Calu3 (cell line): ENCODE measurements around the gene GABRB1. TPM values are rescaled to one million over a fixed set of nuclear protein-coding genes. Genes with fewer than 3 reads are reported as not detected.

ENCODE experiments used
- BruUV-seq: library from RNA; stranded (reverse); fragments of 400-500 nt; replicated peaks from 2 replicates; lab custom pipeline; 2021; lab: Mats Ljungman, UMichigan
- CTCF ChIA-PET: fragments of 300-600 bp; sonication (Branson Sonifier 250); formaldehyde crosslinking; loops from one replicate; lab custom pipeline; 2022; ENCODE audit warnings: antibody characterized with exemption; lab: Charles Lee
- DNase-seq: peaks from one replicate; pipeline ENCODE4 v3.0.0; 2022
- H3K27ac Mint-ChIP-seq: one replicate; pipeline ENCODE4 v1.8.0; 2022; ENCODE audit warnings: mixed read lengths; ENCODE audit not compliant: unreplicated experiment
- H3K27me3 Mint-ChIP-seq: one replicate; pipeline ENCODE4 v1.8.0; 2022; ENCODE audit warnings: mixed read lengths; ENCODE audit not compliant: unreplicated experiment
- H3K36me3 Mint-ChIP-seq: one replicate; pipeline ENCODE4 v1.8.0; 2022; ENCODE audit warnings: mild to moderate bottlenecking, moderate library complexity, mixed read lengths; ENCODE audit not compliant: insufficient read depth, unreplicated experiment
- H3K4me1 Mint-ChIP-seq: one replicate; pipeline ENCODE4 v1.8.0; 2022; ENCODE audit warnings: mild to moderate bottlenecking, low read depth, mixed read lengths; ENCODE audit not compliant: unreplicated experiment
- H3K4me3 Mint-ChIP-seq: one replicate; pipeline ENCODE4 v1.8.0; 2022; ENCODE audit warnings: mild to moderate bottlenecking, low read depth, moderate library complexity, mixed read lengths; ENCODE audit not compliant: unreplicated experiment
- H3K9me3 Mint-ChIP-seq: one replicate; pipeline ENCODE4 v1.8.0; 2022; ENCODE audit warnings: low read depth, mixed read lengths; ENCODE audit not compliant: unreplicated experiment
- intact Hi-C: fragments of 100-400 bp; cut with micrococcal nuclease; formaldehyde crosslinking; loops from one replicate; pipeline ENCODE4 v1.10.0; 2022; ENCODE audit not compliant: unreplicated experiment
- total RNA-seq: library from RNA; stranded (reverse); gene quantifications from 2 replicates; pipeline ENCODE4 v1.2.3, GENCODE V29; 2022
- TF ChIP-seq, protein P1 (sequence below): fragments of 200-600 bp; IDR thresholded peaks from one replicate; pipeline ENCODE4 v1.8.0; 2022; ENCODE audit warnings: antibody characterized with exemption; ENCODE audit not compliant: unreplicated experiment

GABRB1 gene
- total RNA-seq, 1 experiment from 2014 or later, result not detected

DNA sequence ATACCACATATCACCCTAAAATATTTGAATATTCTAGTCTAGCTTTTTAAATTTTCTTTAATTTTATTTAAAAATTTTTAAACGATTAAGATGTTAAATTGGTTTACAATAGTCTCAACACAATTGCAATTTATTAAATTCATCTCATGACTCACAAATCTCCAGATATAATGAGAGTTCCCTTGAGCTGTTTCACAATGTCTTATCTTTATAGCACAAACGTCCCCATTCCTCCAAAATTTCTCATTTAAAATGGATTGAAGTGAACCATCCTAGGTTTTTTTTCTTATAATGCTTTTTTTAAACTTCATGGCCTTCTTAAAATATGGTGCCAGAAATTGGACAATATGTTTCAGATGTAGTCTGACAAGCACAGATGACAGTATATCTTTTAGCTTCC is 204.4 kb downstream of the GABRB1 start:
- H3K4me3 Mint-ChIP-seq, result no peak overlapping the region
- intact Hi-C loops, result no loop called here
- no peak for DNase-seq
- H3K4me1 Mint-ChIP-seq, result no peaks in the 10 kb centered on the region
- H3K27ac Mint-ChIP-seq, result no peak overlapping the region
- H3K27me3 Mint-ChIP-seq, result no peaks in the 10 kb centered on the region
- TF ChIP-seq, protein P1, sequence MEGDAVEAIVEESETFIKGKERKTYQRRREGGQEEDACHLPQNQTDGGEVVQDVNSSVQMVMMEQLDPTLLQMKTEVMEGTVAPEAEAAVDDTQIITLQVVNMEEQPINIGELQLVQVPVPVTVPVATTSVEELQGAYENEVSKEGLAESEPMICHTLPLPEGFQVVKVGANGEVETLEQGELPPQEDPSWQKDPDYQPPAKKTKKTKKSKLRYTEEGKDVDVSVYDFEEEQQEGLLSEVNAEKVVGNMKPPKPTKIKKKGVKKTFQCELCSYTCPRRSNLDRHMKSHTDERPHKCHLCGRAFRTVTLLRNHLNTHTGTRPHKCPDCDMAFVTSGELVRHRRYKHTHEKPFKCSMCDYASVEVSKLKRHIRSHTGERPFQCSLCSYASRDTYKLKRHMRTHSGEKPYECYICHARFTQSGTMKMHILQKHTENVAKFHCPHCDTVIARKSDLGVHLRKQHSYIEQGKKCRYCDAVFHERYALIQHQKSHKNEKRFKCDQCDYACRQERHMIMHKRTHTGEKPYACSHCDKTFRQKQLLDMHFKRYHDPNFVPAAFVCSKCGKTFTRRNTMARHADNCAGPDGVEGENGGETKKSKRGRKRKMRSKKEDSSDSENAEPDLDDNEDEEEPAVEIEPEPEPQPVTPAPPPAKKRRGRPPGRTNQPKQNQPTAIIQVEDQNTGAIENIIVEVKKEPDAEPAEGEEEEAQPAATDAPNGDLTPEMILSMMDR, result no peak
- no peaks in the 10 kb centered on the region for H3K9me3 Mint-ChIP-seq
- no peaks in the 10 kb centered on the region for H3K36me3 Mint-ChIP-seq
- CTCF ChIA-PET, result no interaction called here
- no TSS peak for BruUV-seq

DNA sequence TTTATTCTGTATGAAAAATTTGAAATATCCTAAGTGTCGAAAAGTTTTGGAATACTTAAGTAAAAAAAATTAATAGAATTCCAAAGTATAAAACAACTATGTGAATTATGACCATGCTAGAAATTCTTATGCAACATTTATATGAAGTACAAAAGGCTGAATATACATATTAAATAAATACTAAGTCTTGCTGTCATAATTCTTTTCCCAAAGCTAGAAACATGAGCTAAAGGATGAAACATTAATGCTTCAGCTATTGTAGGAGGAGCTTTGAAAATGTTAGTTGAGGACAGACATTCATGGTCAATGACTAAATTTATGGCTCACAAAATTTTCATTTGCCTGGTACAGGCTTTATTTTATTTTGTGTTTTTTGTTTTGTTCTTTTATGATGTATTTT is 207.3 kb downstream of the GABRB1 start:
- intact Hi-C loops, result no loop called here
- no peaks in the 10 kb centered on the region for H3K9me3 Mint-ChIP-seq
- CTCF ChIA-PET, result no interaction called here
- H3K4me1 Mint-ChIP-seq, result no peaks in the 10 kb centered on the region
- no peak overlapping the region for H3K4me3 Mint-ChIP-seq
- H3K27me3 Mint-ChIP-seq, result no peaks in the 10 kb centered on the region
- TF ChIP-seq, protein P1, result no peak
- DNase-seq, result no peak
- no peaks in the 10 kb centered on the region for H3K36me3 Mint-ChIP-seq
- H3K27ac Mint-ChIP-seq, result no peak overlapping the region
- no TSS peak for BruUV-seq

DNA sequence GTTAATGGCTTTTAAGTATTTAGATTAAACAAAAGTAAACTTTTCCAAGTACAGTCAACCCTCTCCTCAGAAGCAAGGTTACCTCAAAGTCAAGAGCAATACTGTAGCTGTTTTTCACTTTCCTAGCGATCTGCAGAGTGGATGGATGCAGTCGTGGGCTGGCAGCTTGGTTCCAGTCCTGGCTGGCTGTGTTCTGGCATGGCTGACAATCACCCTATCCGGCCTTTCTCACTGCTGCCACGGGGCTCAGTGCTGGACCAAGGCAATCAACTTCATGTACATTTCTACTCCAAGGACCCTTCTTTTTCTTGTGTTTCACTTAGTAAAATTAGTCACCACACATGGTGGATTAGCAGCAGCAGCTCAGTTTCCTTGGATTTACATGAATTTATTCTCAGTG is 208.3 kb downstream of the GABRB1 start:
- CTCF ChIA-PET, result no interaction called here

DNA sequence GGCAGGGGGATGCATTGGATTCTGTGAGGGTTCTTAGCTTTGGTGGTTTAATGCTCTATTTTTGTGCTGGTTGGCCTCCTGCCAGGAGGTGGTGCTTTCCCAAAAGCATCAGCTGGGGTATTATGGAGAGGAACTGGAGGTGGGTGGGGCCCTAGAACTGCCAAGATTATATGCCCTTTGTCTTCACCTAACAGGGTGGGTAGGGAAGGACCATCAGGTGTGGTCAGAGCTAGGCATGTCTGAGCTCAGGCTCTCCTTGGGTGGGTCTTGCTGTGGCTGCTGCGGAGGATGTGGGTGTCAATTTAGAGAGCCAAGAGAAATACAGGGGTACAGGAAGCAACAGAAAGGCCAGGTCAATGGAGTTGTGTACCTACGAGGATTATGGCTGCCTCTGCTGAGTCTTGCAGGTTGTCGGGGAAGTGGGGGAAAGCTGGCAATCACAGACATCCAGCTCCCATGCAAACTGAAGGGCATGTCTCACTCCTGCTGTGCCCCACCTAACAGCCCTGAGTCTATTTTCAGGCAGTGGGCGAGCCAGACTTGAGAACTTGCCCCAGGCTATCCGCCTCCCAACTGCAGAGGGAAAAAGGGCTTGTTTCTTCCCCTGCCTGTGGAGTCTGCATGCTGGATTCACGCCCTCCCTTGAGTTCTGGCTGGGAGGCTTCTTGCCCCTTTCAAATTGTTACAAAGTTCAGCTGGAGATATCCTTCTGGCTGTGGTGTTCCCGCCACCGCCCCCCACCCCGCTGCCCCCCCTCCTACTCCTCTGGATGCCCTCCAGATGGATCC is 220.2 kb downstream of the GABRB1 start:
- intact Hi-C loops, result no loop called here
- no peaks in the 10 kb centered on the region for H3K4me1 Mint-ChIP-seq
- TF ChIP-seq, protein P1, result no peak
- no peak overlapping the region for H3K27ac Mint-ChIP-seq
- BruUV-seq, result no TSS peak
- no peaks in the 10 kb centered on the region for H3K9me3 Mint-ChIP-seq
- DNase-seq, result no peak
- no peaks in the 10 kb centered on the region for H3K36me3 Mint-ChIP-seq
- H3K4me3 Mint-ChIP-seq, result no peak overlapping the region
- CTCF ChIA-PET, result no interaction called here
- peaks cover 14% of the 10 kb centered on the region for H3K27me3 Mint-ChIP-seq

More for the DNA sequence above, 208.3 kb downstream of the GABRB1 start:
- no peak overlapping the region for H3K4me3 Mint-ChIP-seq
- TF ChIP-seq, protein P1, result no peak
- H3K27ac Mint-ChIP-seq, result no peak overlapping the region
- H3K4me1 Mint-ChIP-seq, result no peaks in the 10 kb centered on the region
- H3K9me3 Mint-ChIP-seq, result no peaks in the 10 kb centered on the region
- H3K27me3 Mint-ChIP-seq, result no peaks in the 10 kb centered on the region
- BruUV-seq, result no TSS peak
- intact Hi-C loops, result no loop called here
- H3K36me3 Mint-ChIP-seq, result no peaks in the 10 kb centered on the region
- DNase-seq, result no peak
